Smooth muscle cell of the coronary artery (primary cell): ENCODE results near the gene CNBD2. TPM values are rescaled to one million over a fixed set of nuclear protein-coding genes. Genes with fewer than 3 reads are reported as not detected.

ENCODE experiments used
- total RNA-seq: library from RNA; depleted of rRNA; stranded (reverse); fragments of >200 nt; gene quantifications from 2 replicates; pipeline ENCODE4 v1.2.3, GENCODE V29; 2014; ENCODE audit warnings: low replicate concordance

CNBD2 gene
- total RNA-seq, result 1.1 and 1.7 TPM in 2 replicates

DNA sequence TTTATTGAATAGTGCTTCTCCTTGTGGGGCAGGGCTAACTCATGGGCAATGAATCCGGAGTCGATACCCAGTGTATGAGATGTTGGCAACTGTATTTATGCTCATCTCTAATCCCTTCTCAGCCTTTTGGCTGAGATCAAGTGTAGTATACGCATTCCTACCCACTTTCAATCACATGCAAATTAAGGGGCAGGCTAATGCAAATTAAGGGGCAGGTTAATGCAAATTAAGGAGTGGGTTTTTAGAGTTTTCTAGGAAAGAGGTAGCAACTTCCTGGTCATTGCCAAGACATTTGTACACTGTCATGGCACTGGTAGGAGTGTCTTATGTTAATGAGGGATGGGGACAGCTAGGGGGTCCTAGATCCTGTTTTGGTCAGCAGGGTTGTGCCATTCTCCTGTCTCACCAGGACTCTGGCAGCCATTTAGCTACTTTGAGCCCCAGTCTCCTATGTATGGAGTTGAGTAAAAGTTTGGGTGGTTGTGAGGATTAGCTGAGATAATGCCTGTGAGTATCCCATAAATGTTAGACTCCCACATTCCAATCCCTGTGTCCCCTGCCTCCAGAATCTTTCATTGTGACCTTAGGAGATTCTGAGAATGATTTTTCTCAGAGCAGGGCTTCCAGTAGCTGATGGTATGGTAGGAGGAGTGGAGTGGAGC, at the start of gene CNBD2:
TSS of gene CNBD2 (plus strand) at position 612 of the 662 bp plus-strand sequence. CDS start 173 bp downstream, outside the sequence.

DNA sequence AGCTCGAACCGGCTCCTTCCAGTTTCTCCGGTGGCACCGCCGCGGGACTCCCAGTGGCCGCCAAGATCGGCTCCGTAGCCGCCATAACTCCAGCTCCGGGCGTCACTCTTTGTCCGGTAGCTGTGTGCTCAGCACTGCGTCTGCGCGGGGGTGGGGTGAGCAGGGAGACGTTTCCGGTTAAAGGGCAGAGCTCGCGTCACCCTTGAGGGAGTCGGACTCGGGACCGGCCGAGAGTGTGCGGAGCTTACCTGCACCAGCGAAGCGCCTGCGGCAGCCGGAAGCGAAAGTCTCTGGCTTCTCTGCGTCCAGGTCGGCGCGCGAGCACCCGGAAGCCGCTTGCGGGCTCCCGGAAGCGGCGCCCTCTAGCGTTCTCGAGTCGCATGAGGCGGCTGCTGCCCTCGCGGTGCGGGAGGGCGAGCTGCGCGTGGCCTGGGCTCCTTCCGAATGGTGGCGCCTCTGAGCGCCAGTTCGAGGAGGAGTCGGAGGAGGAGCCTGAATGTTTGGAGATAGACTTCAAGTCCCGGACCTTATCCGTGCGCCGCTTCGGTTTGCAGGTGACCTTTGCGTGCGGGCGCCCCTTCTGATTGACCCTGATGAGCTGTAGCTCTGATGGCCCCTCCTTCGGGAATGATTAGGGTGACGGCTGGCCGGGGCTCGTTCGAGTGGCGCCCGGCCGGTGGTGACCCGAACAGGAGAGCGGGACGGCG, 14.0 kb upstream of the CNBD2 start, which contains the start of gene SCAND1:
TSS of gene SCAND1 (minus strand) at position 303 of the 707 bp plus-strand sequence. CDS start at position 85, 218 bp downstream.

Other genes starting within 250 kb of the CNBD2 start
- gene RBM39, start 226.3 kb upstream of the CNBD2 start, total RNA-seq, result 279 and 325 TPM in 2 replicates
- 15.8 and 19.1 TPM in 2 replicates for gene PHF20, start 196.6 kb upstream of the CNBD2 start, total RNA-seq
- 8.1 and 46.1 TPM in 2 replicates for gene SCAND1, start 14.1 kb upstream of the CNBD2 start, total RNA-seq
- 9.8 and 14.1 TPM in 2 replicates for gene EPB41L1, start 186.2 kb downstream of the CNBD2 start, total RNA-seq